Right atrium auricular region (tissue), 2 donors: ENCODE measurements around the gene DMRTC1B. TPM values are rescaled to one million over a fixed set of nuclear protein-coding genes. Genes with fewer than 3 reads are reported as not detected.
"Not testable (repeated sequence)": the region's sequence is repeated elsewhere in the genome, so short reads cannot be mapped to it uniquely, and the experiment has no call there.

Experiments used
- DNase-seq: peaks from one replicate; pipeline ENCODE4 v3.0.0-alpha.2; 2019; ENCODE audit warnings: low spot score
- H3K27ac ChIP-seq, 2 donors: fragments of 200-600 bp; sonication (generic); 1 replicate in 1 of 2; 2 replicates in 1 of 2; pipeline ENCODE4 v1.5.1; 2016 to 2019
- H3K27me3 ChIP-seq, 2 donors: fragments of 200-600 bp; sonication (generic); one replicate each; pipeline versions ENCODE4 v1.5.1 to v1.6.0; 2017 to 2019
- H3K36me3 ChIP-seq: fragments of 200-600 bp; sonication (generic); one replicate; pipeline ENCODE4 v1.5.1; 2016
- H3K4me1 ChIP-seq, 2 donors: fragments of 200-600 bp; sonication (generic); one replicate each; pipeline versions ENCODE4 v1.5.1 to v1.6.0; 2017 to 2019
- H3K4me3 ChIP-seq, 2 donors: fragments of 200-600 bp; sonication (generic); 1 replicate in 1 of 2; 2 replicates in 1 of 2; pipeline ENCODE4 v1.5.1; 2017 to 2019; ENCODE audit warnings: mild to moderate bottlenecking in 1 of 2, moderate library complexity in 1 of 2
- H3K9me3 ChIP-seq, 2 donors: fragments of 200-600 bp; sonication (generic); one replicate each; pipeline ENCODE4 v1.5.1; 2019
- total RNA-seq, 2 donors: library from RNA; depleted of rRNA; stranded (reverse); fragments of >200 nt; gene quantifications; one replicate each; pipeline ENCODE4 v1.1.0, GENCODE V29; 2016
- TF ChIP-seq, protein P1 (sequence below), 2 donors: fragments of 200-600 bp; sonication (generic); IDR thresholded peaks; one replicate each; pipeline ENCODE4 v1.5.1; 2019; ENCODE audit warnings: antibody characterized with exemption in 2 of 2

DMRTC1B gene, protein sequence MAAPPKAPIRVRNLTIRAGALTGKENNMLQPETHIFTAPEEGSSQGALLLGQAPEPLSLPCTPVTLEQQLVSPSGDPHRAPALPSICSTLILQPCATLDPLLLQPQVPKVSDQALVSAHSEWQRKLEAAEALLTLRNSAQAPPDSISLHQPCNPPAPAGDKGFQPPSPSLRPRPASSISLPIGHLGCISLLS
- not detected for total RNA-seq

- H3K9me3 ChIP-seq, H3K4me3 ChIP-seq, H3K4me1 ChIP-seq, H3K27me3 ChIP-seq, DNase-seq, H3K27ac ChIP-seq, H3K36me3 ChIP-seq: not testable (repeated sequence)
Observed at GRCh38 chrX:72776653-72777466, at the start of gene DMRTC1B. TSS of gene DMRTC1B (plus strand) at chrX:72776890. CDS start at chrX:72845136, 68,246 bp downstream.

DNA sequence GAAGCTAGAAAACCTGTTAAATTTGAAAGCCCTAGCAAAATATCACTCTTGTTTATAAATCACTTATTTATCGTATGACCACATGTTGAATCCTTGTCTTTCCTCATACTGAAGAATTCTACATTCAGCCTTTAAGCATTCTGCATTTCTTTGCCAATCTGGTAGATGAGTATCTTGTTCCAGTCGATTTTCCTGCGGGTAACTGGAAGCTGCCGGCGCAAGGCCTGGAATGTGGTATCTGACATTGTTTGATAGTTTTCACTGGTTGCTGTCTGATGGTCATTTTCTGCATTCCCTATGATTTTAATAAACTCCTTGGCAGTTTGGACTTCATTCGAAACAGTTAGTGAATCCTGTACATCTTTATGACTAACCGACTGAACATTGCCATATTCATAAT, 48.8 kb upstream of the DMRTC1B start:
- no peak overlapping the region for H3K27ac ChIP-seq
- H3K9me3 ChIP-seq, result no peaks in the 10 kb centered on the region
- DNase-seq, result no peak
- H3K36me3 ChIP-seq, result no peaks in the 10 kb centered on the region
- TF ChIP-seq, protein P1, sequence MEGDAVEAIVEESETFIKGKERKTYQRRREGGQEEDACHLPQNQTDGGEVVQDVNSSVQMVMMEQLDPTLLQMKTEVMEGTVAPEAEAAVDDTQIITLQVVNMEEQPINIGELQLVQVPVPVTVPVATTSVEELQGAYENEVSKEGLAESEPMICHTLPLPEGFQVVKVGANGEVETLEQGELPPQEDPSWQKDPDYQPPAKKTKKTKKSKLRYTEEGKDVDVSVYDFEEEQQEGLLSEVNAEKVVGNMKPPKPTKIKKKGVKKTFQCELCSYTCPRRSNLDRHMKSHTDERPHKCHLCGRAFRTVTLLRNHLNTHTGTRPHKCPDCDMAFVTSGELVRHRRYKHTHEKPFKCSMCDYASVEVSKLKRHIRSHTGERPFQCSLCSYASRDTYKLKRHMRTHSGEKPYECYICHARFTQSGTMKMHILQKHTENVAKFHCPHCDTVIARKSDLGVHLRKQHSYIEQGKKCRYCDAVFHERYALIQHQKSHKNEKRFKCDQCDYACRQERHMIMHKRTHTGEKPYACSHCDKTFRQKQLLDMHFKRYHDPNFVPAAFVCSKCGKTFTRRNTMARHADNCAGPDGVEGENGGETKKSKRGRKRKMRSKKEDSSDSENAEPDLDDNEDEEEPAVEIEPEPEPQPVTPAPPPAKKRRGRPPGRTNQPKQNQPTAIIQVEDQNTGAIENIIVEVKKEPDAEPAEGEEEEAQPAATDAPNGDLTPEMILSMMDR (IDR thresholded peaks at IDR 0.05), result no peak
- H3K4me1 ChIP-seq, result no peaks in the 10 kb centered on the region
- H3K4me3 ChIP-seq, result no peak overlapping the region
- H3K27me3 ChIP-seq, result peaks cover 0 to 2% of the 10 kb centered on the region in 2 donors

- H3K4me1 ChIP-seq, H3K4me3 ChIP-seq, H3K27me3 ChIP-seq, H3K27ac ChIP-seq, DNase-seq, H3K36me3 ChIP-seq, H3K9me3 ChIP-seq: not testable (repeated sequence)
Observed at GRCh38 chrX:72733636-72734035, 43.1 kb upstream of the DMRTC1B start.

- no peak overlapping the region for H3K4me3 ChIP-seq
- H3K27ac ChIP-seq, result no peak overlapping the region
- H3K9me3 ChIP-seq, result peaks cover 4 to 10% of the 10 kb centered on the region in 2 donors
- no peaks in the 10 kb centered on the region for H3K4me1 ChIP-seq
- TF ChIP-seq, protein P1 (IDR thresholded peaks at IDR 0.05), result no peak
- no peaks in the 10 kb centered on the region for H3K36me3 ChIP-seq
- no peaks in the 10 kb centered on the region for H3K27me3 ChIP-seq
- DNase-seq, result no peak
Observed at GRCh38 chrX:72735561-72735960, 41.1 kb upstream of the DMRTC1B start.

GRCh38 chrX:72745546-72745945, 31.1 kb upstream of the DMRTC1B start:
- H3K9me3 ChIP-seq, result not testable (repeated sequence)

GRCh38 chrX:72748545-72748944, 28.1 kb upstream of the DMRTC1B start:
- not testable (repeated sequence) for H3K4me3 ChIP-seq

More at GRCh38 chrX:72745546-72745945, 31.1 kb upstream of the DMRTC1B start:
- not testable (repeated sequence) for H3K27me3 ChIP-seq, H3K4me3 ChIP-seq, H3K36me3 ChIP-seq, H3K4me1 ChIP-seq, DNase-seq, H3K27ac ChIP-seq

GRCh38 chrX:72760454-72760853, 16.2 kb upstream of the DMRTC1B start:
- not testable (repeated sequence) for H3K4me3 ChIP-seq, H3K4me1 ChIP-seq, H3K9me3 ChIP-seq, DNase-seq, H3K27me3 ChIP-seq, H3K36me3 ChIP-seq, H3K27ac ChIP-seq

More at GRCh38 chrX:72748545-72748944, 28.1 kb upstream of the DMRTC1B start:
- H3K9me3 ChIP-seq, H3K4me1 ChIP-seq, H3K36me3 ChIP-seq, H3K27me3 ChIP-seq, H3K27ac ChIP-seq, DNase-seq: not testable (repeated sequence)

DNA sequence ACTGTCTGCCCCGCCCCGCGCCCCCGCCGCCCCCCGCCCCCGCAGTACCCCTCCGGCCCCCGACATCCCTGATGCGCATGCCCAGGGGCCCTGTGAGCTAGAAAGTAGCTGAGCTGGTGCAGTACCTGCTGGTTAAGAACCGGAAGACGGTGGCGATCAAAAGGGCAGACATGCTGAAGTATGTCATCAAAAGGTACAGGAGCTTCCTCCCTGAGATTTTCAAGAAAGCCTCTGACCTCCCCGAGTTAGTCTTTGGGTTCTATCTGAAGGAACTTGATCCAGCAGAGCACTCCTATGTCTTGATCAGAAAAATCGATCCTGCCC, 739 bp downstream of the DMRTC1B start:
- not testable (repeated sequence) for DNase-seq, H3K4me3 ChIP-seq, H3K27me3 ChIP-seq, H3K27ac ChIP-seq, H3K36me3 ChIP-seq, H3K9me3 ChIP-seq, H3K4me1 ChIP-seq

DNA sequence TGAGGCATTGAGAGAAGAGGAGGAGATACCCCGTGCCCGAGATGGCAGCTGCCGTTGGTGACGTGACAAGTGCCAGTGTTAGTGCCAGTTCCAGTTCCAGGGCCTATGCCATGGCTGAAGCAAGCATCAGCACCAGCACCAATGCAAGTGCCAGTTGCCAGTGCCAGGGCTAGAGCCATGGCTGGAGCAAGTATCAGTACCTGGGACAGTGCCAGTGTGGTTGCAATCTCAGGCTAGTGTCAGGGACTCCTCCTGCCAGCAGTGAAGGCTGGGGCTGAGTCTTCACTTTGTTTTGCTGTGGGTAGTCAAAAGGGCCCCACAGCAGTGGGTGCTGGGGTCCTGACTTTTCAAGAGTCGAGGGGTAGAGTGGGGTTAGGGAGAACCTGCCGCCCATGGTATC, 1.5 kb downstream of the DMRTC1B start:
- not testable (repeated sequence) for H3K27ac ChIP-seq, H3K9me3 ChIP-seq, H3K4me1 ChIP-seq, H3K36me3 ChIP-seq, H3K4me3 ChIP-seq, DNase-seq, H3K27me3 ChIP-seq

DNA sequence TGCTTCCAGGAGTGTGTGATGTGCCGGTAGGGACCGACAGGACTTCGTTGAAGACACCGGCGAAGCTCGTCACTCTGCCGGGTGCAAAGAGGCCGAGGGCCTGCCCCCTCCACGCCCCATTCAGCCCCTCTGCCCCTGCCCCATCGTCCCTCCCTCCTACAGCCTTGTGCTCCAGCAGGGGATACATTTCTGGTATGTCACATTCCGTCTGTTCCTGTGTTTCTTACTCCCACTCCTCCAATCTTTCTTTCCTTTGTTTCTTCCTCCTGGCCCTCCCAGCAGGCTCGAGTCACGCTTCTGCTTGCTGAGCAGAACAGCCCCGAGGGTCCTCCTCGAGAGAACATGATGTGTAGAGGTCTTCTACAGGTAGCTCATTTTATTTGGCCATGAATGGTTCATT, 5.9 kb downstream of the DMRTC1B start, which contains the start of gene FAM236B:
Gene FAM236B, minus strand, starts transcription at position 101 of the 400 bp plus-strand sequence. Its CDS starts 100 bp downstream, at position 1.
- H3K36me3 ChIP-seq, H3K4me1 ChIP-seq, H3K27me3 ChIP-seq, DNase-seq, H3K9me3 ChIP-seq, H3K27ac ChIP-seq, H3K4me3 ChIP-seq: not testable (repeated sequence)

GRCh38 chrX:72783365-72783936, 6.8 kb downstream of the DMRTC1B start:
- not testable (repeated sequence) for H3K4me1 ChIP-seq, H3K36me3 ChIP-seq, H3K27ac ChIP-seq, H3K27me3 ChIP-seq, H3K4me3 ChIP-seq, H3K9me3 ChIP-seq, DNase-seq

DNA sequence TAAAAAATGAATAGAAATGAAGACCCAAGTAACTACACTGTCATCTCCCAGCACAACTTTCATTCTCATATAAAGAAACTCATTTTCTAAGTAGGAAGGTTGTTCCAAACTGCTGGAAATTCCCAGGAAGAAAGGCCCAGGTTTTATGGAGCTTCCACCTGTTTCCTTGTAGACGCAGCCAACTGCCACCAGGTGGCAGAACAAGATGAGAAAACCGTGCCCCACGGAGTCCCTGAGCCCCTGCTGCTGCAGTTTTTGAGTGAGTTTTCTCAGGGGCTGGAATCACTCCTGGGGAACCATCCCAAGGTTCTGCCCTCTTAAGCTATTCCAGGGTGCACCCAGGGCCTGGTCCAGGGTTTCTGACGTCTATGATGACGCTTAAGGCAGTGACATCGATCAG, 7.3 kb downstream of the DMRTC1B start:
- not testable (repeated sequence) for H3K27ac ChIP-seq, H3K4me1 ChIP-seq, DNase-seq, H3K4me3 ChIP-seq, H3K9me3 ChIP-seq, H3K27me3 ChIP-seq, H3K36me3 ChIP-seq

GRCh38 chrX:72788142-72788541, 11.5 kb downstream of the DMRTC1B start:
- H3K4me1 ChIP-seq, H3K27me3 ChIP-seq, H3K36me3 ChIP-seq, H3K9me3 ChIP-seq, H3K27ac ChIP-seq, H3K4me3 ChIP-seq, DNase-seq: not testable (repeated sequence)
